ENCODE data around the gene COL5A2.

GRCh38 chr2:189097934-189098333 is 81.6 kb downstream of the COL5A2 start:
- no peak for TF ChIP-seq CTCF (IDR thresholded peaks at IDR 0.05; ENCODE audit: borderline replicate concordance, extremely low read depth, low read length, poor library complexity, severe bottlenecking)
- TF ChIP-seq EZH2 (IDR thresholded peaks at IDR 0.05; ENCODE audit: borderline replicate concordance, low read depth, low read length, severe bottlenecking), result no peak

Measured in DND-41 (cell line).